GM11168 (cell line): ENCODE data around the gene RIPOR1.

ENCODE experiments used
- in situ Hi-C: fragments of 300-500 bp; cut with MboI; formaldehyde crosslinking; loops from one replicate; pipeline ENCODE4 v1.12.0; 2022; ENCODE audit warnings: low sequenced_read_pairs; ENCODE audit not compliant: unreplicated experiment

Gene RIPOR1

GRCh38 chr16:67535201-67535600 lies 6.6 kb downstream of the RIPOR1 start:
- in situ Hi-C loops: no loop called here

GRCh38 chr16:67537270-67537635 lies 8.6 kb downstream of the RIPOR1 start:
- in situ Hi-C loops: no loop called here

- in situ Hi-C loops: no loop called here
These were observed 9.3 kb downstream of the RIPOR1 start for GRCh38 chr16:67537636-67538591.

GRCh38 chr16:67538666-67539101 lies 10.1 kb downstream of the RIPOR1 start:
- in situ Hi-C loops: no loop called here

GRCh38 chr16:67539271-67539670 lies 10.6 kb downstream of the RIPOR1 start:
- in situ Hi-C loops: no loop called here

GRCh38 chr16:67539691-67540635 lies 11.3 kb downstream of the RIPOR1 start:
- in situ Hi-C loops: no loop called here

- in situ Hi-C loops: no loop called here
These were observed 12.1 kb downstream of the RIPOR1 start for GRCh38 chr16:67540756-67541155.

GRCh38 chr16:67541391-67542263 lies 13.0 kb downstream of the RIPOR1 start:
- in situ Hi-C loops: no loop called here

GRCh38 chr16:67542464-67542863 lies 13.8 kb downstream of the RIPOR1 start:
- in situ Hi-C loops: no loop called here

GRCh38 chr16:67543036-67543435 lies 14.4 kb downstream of the RIPOR1 start:
- in situ Hi-C loops: no loop called here

GRCh38 chr16:67543582-67543981 lies 15.0 kb downstream of the RIPOR1 start:
- in situ Hi-C loops: no loop called here

GRCh38 chr16:67544329-67544841 lies 15.8 kb downstream of the RIPOR1 start:
- in situ Hi-C loops: no loop called here

GRCh38 chr16:67544844-67545664 lies 16.4 kb downstream of the RIPOR1 start:
- in situ Hi-C loops: no loop called here

GRCh38 chr16:67545665-67546024 lies 17.0 kb downstream of the RIPOR1 start:
- in situ Hi-C loops: no loop called here

GRCh38 chr16:67546091-67546501 lies 17.5 kb downstream of the RIPOR1 start:
- in situ Hi-C loops: no loop called here

GRCh38 chr16:67546761-67547422 lies 18.3 kb downstream of the RIPOR1 start:
- in situ Hi-C loops: no loop called here

GRCh38 chr16:67547423-67548264 lies 19.0 kb downstream of the RIPOR1 start:
- in situ Hi-C loops: no loop called here
